Psoas muscle (tissue), 8 donors: ENCODE results near the gene DEDD2. TPM values are rescaled to one million over a fixed set of nuclear protein-coding genes. Genes with fewer than 3 reads are reported as not detected.

ENCODE experiments used
- ATAC-seq, 4 donors: fragments of 200-7000 bp; cut with Tn5 transposase; one replicate each; pipeline ENCODE4 v1.9.1; 2020; ENCODE audit warnings: moderate library complexity in 3 of 4, mild to moderate bottlenecking in 2 of 4
- DNase-seq, 2 donors: peaks; one replicate each; pipeline ENCODE4 v3.0.0-alpha.2; 2020
- H3K27ac ChIP-seq: fragments of 200-600 bp; one replicate; pipeline ENCODE4 v1.8.0; 2022
- H3K27me3 ChIP-seq, 3 donors: fragments of 200-600 bp in 1 of 3; one replicate each; pipeline versions ENCODE4 v1.6.1 to v1.8.0; 2013 to 2022; ENCODE audit warnings: low read length in 2 of 3, mild to moderate bottlenecking in 2 of 3, moderate library complexity in 1 of 3; ENCODE audit not compliant: insufficient read depth in 3 of 3
- H3K36me3 ChIP-seq, 2 donors: fragments of 200-600 bp in 1 of 2; one replicate each; pipeline versions ENCODE4 v1.6.1 to v1.8.0; 2013 to 2022; ENCODE audit warnings: low read depth in 1 of 2, mild to moderate bottlenecking in 1 of 2, moderate library complexity in 1 of 2; ENCODE audit not compliant: insufficient read depth in 1 of 2
- H3K4me1 ChIP-seq: fragments of 200-600 bp; one replicate; pipeline ENCODE4 v1.8.0; 2022
- H3K4me3 ChIP-seq: fragments of 200-600 bp; one replicate; pipeline ENCODE4 v1.8.0; 2022; ENCODE audit warnings: mild to moderate bottlenecking
- H3K9me3 ChIP-seq: fragments of 200-600 bp; one replicate; pipeline ENCODE4 v1.8.0; 2022
- WGBS, 3 donors: extraction: QIAGEN DNeasy Blood & Tissue Kit; methylation state at CpG; one replicate each; pipeline versions ENCODE4 v1.1.6 to v1.1.7; 2013; 5-methylcytosine and 5-hydroxymethylcytosine counted together
- intact Hi-C, 2 donors: fragments of 100-400 bp; cut with DNase I; formaldehyde crosslinking; loops; one replicate each; pipeline versions ENCODE4 v1.11.0 to v1.14.2; 2022
- polyA plus RNA-seq, 3 donors: library from polyadenylated mRNA; stranded (reverse); fragments of 200-250 nt; gene quantifications; one replicate each; pipeline ENCODE4 v1.2.3, GENCODE V29; 2013
- total RNA-seq, 4 donors: library from RNA; stranded (reverse); fragmentation: NEBNext Ultra II Directional in 2 of 4; extraction: Animal tissue kit (Norgen Biotek cat#: 25700) in 2 of 4; gene quantifications; one replicate each; pipeline versions ENCODE4 v1.2.1 to v1.2.4, GENCODE V29; 2021 to 2023
- TF ChIP-seq, protein P1 (sequence below): fragments of 200-600 bp; IDR thresholded peaks from one replicate; pipeline ENCODE4 v1.8.0; 2022; ENCODE audit warnings: antibody characterized with exemption
- donor health status: healthy with polysubstance abuse.
- donor health status: DM: no; HTN: no; CAD: no; lungs with moderate emphysema.
- donor health status: Bipolar disorder and iron deficiency.
- donor health status: healthy.
- donor health status: DM: yes; HTN: yes; CAD: no.
- donor health status: DM: no; HTN: no; CAD: no.
- donor health status: DM: no; HTN: no; CAD: no.
- donor health status: DM: yes; HTN: yes; CAD: no.

The DEDD2 gene
- total and polyA plus RNA-seq, 7 donors = 8.8 to 26.1 (median 12.1) TPM

DNA sequence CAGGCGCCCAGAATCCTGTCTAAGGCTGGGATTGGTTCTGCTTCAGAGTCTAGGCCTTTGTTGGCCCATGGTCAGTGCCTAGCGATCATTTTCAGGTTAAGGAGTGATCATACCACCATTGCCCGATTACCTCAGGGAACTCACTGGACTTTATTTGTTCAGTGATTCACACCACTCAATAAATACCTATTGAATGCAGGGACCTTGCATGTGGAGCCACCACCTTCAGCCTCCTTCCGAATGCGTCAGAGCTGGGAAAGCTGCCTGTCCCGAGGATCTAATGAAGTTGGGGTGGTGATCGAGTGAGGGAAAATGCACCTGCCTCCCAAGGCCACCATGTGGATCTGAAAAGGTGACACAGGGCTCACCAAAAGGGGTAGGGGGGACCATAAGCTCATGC lies 45.2 kb downstream of the DEDD2 start:
- Histone ChIP-seq H3K4me1 (peaks cover 4% of the 10 kb centered on the region), H3K36me3 (no peaks in the 10 kb centered on the region), H3K27me3 (peaks cover 0 to 38% (median 19%) of the 10 kb centered on the region in 3 donors), H3K27ac (no peak overlapping the region), H3K9me3 (no peaks in the 10 kb centered on the region), H3K4me3 (no peak overlapping the region)
- 85 to 96% (median 88%) methylated on average over 7 of the region's 7 CpGs for WGBS, 3 donors
- DNase-seq (no peak), ATAC-seq (no peak)
- TF ChIP-seq, protein P1, sequence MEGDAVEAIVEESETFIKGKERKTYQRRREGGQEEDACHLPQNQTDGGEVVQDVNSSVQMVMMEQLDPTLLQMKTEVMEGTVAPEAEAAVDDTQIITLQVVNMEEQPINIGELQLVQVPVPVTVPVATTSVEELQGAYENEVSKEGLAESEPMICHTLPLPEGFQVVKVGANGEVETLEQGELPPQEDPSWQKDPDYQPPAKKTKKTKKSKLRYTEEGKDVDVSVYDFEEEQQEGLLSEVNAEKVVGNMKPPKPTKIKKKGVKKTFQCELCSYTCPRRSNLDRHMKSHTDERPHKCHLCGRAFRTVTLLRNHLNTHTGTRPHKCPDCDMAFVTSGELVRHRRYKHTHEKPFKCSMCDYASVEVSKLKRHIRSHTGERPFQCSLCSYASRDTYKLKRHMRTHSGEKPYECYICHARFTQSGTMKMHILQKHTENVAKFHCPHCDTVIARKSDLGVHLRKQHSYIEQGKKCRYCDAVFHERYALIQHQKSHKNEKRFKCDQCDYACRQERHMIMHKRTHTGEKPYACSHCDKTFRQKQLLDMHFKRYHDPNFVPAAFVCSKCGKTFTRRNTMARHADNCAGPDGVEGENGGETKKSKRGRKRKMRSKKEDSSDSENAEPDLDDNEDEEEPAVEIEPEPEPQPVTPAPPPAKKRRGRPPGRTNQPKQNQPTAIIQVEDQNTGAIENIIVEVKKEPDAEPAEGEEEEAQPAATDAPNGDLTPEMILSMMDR = no peak
- intact Hi-C loops = no loop called here

DNA sequence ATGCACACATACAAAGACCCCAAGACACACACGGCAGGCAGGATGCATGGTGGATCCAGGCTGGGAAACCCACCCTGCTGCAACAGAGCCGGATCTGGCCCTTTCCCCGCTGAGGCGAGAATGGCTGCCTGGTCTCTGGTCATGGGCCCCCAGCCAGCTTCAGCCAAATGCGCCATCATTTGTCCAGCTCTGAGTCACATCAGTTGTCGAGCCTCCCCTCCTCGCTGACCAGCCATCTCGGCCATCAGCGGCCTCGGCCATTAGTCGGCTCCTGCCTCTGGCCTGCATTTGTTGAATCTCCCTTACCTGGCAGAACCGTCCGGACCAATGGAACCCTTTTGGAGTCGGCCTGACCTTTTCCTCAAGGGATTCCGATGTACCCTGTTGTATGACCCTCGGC lies 46.8 kb downstream of the DEDD2 start:
- no peak for DNase-seq
- H3K9me3 ChIP-seq = no peaks in the 10 kb centered on the region
- H3K27me3 ChIP-seq = peaks cover 0 to 28% (median 12%) of the 10 kb centered on the region in 3 donors
- no peak overlapping the region for H3K4me3 ChIP-seq
- whole genome bisulfite sequencing, 3 donors = 67 to 86% (median 74%) methylated on average over 16 of the region's 16 CpGs
- no peak overlapping the region for H3K27ac ChIP-seq
- TF ChIP-seq, protein P1 = no peak
- H3K36me3 ChIP-seq = no peaks in the 10 kb centered on the region
- intact Hi-C loops = no loop called here
- no peak for ATAC-seq
- no peaks in the 10 kb centered on the region for H3K4me1 ChIP-seq

DNA sequence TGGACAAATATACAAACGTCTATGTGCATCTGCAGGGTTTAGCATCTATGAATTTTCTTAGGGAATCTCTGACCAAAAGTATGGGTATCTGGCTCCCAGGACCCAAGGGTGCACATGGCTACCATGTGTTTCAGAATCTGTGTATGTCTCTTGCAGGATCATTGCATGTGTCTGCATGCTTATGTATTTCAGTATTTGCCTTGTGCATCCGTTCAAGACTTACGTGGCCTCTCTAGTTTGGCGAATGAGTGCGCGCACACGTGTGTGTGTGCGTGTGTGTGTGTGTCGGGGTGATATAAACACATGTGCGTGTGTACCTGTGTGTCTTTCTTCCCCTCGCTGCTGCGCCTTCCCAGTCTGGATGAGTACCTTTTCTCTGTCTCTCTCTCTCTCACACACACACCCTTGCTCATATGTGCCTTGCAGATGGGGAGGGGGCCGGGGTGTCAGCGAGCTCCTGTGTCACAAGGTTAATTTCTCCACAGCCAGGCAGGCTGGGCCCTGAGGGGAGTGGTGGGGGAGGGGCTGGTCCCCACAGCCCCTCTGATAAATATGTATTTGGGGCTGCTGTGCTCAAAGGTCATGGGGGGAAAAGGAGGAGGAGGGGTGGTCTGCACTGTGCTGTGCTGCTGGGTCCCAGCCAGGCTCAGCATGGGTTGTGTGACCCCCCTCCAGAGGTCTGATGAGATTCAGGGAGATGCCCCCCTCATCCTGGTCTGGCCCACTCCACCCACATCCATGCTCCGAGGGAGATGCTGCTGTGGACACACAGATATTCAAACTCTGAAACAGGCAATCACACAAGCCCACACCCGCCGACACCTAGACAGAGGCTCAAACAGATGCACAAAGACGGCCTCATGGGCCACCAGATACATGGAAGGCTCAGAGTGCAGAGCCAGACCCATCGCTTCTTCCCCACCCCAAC lies 47.7 kb downstream of the DEDD2 start:
- no peak for DNase-seq
- H3K27me3 ChIP-seq = peaks cover 0 to 18% (median 5%) of the 10 kb centered on the region in 3 donors
- no peaks in the 10 kb centered on the region for H3K4me1 ChIP-seq
- intact Hi-C loops = no loop called here
- WGBS, 3 donors = 75 to 78% (median 76%) methylated on average over 19 of the region's 19 CpGs
- H3K36me3 ChIP-seq = no peaks in the 10 kb centered on the region
- no peak overlapping the region for H3K27ac ChIP-seq
- no peaks in the 10 kb centered on the region for H3K9me3 ChIP-seq
- H3K4me3 ChIP-seq = no peak overlapping the region
- TF ChIP-seq, protein P1 = no peak
- ATAC-seq = no peak

DNA sequence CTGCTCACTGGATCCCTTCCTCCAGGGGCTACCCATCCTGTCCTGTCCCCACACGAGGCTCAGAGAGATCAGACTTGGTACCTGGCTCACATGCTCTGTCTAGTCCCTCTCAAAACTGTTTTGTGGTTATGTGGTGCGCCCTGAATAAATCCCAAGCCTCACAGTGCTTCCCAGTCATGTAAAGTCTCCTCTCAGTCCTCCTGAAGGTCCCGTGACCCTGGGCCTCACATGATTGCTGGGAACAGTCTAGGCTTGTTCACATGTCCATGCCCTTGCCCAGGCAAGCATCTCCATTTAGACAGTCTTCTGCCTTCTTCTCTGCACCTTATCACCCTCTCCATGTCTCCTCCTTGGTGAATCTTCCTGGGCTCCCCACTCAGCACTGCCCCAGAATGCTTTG lies 49.3 kb downstream of the DEDD2 start:
- Histone ChIP-seq H3K27ac (no peak overlapping the region), H3K4me1 (no peaks in the 10 kb centered on the region), H3K36me3 (no peaks in the 10 kb centered on the region), H3K4me3 (no peak overlapping the region), H3K9me3 (no peaks in the 10 kb centered on the region), H3K27me3 (peaks cover 0 to 4% (median 3%) of the 10 kb centered on the region in 3 donors)
- ATAC-seq (no peak), DNase-seq (no peak)
- 63 to 73% (median 71%) methylated on average over 3 of the region's 3 CpGs for WGBS, 3 donors
- TF ChIP-seq, protein P1 = no peak
- intact Hi-C loops = no loop called here
